DMS153 (cell line): ENCODE data around the gene DYNC2I2.
"Not testable (repeated sequence)": the region's sequence is repeated elsewhere in the genome, so short reads cannot be mapped to it uniquely, and the experiment has no call there.

Experiments used
- DNase-seq: peaks from one replicate; lab custom pipeline; 2025; lab: John Stamatoyannopoulos, UW

The DYNC2I2 gene

DNA sequence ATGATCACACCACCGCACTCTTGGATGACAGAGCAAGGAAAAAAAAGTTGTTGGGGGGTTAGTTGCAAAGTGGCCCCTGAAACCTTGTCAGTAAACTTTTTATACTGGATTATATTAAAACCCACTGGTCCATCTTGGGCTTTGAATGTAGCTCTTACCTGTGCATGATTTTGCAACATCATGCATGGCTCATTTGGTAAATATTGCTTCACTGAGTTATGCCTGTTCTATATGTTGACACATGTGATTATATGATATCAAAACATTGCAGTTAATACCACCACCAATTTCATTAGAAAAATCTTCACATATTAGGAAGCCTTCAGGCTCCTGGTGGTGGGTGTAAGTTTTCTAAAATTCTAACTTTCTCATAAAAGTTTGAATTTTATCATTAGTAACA, 41.9 kb downstream of the DYNC2I2 start:
- DNase-seq = no peak

DNA sequence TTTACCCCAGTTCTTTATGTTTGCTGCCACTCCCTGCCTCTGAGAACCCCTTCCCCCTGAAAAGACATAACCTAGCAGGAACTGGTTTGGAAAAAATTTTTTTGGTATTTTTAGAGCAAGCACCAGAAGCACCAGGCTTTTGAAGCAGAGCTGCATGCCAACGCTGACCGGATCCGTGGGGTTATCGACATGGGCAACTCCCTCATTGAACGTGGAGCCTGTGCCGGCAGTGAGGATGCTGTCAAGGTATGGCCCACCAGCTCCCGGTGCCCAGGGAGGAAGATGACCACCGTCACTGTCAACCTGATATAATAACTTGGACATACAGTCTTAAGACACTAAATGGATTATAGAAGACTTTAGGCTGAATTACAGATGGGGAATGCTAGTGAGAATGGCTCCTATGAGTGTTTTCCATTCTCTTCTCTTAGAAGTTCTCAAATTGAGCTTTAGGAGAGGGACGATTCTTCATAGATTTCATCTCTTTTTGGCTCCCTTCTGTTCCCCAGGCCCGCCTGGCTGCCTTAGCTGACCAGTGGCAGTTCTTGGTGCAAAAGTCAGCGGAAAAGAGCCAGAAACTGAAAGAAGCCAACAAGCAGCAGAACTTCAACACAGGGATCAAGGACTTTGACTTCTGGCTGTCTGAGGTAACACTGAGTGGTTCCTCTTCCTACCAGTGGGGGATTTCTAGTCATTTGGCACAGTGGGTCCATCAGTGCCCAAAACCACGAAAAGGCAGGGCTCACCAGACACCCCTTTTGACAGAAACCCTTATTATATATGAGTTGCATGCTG, 44.9 kb downstream of the DYNC2I2 start:
- DNase-seq = no peak

DNA sequence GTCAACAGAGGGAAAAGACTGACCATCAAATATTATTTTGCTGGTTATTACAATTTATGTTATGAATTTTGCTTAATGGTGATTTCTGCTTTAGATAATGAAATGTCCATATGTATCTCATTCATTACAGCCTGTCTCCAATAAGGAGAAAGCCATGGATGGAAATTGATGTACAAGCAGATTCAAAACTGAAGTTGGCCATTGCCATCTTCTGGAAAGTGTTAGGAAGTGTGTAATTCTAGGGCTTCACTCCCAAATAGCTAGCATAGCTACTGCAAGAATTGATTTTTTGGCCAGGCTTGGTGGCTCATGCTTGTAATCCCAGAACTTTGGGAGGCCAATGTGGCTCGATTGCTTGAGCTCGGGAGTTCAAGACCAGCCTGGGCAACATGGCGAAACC, 45.8 kb downstream of the DYNC2I2 start:
- DNase-seq = no peak

DNA sequence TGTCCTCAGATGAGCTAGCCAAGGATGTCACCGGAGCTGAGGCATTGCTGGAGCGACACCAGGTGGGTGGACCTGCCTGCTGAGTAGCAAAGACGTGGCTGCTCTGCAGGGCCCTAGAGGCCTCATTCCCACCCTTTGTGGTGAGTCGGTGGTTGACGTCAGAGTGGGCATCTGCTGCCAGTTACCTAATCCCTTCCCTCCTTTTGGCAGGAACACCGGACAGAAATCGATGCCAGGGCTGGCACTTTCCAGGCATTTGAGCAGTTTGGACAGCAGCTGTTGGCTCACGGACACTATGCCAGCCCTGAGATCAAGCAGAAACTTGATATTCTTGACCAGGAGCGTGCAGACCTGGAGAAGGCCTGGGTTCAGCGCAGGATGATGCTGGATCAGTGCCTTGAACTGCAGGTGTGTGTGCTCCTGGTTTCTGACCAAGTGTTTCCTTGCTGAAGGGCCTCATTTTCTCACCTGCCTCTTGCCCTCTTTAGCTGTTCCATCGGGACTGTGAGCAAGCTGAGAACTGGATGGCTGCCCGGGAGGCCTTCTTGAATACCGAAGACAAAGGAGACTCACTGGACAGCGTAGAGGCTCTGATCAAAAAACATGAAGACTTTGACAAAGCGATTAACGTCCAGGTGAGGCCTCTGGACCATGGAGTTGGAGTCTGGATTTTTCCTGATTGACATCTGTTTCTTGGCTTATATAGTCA, 48.9 kb downstream of the DYNC2I2 start:
- DNase-seq = no peak

DNA sequence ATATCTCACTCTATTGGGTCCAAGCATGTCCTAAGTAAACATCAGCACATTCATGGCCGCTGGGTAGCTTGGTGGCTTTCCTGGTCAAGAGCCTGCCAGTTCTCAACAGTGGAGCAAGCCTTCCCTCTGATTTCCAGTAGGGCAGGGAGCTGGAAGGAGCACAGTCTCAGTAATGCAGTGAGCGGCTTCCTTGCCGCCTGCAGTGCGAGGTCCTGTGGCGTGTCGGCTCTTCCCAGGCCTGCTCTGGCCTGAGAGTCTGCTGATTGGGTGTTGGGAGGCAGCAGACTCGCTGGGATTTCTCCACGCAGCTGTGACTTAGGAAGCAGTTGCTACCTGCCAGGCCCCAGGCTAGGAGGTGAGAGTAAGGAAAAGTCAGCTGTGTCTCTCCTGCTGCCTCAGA, 53.0 kb downstream of the DYNC2I2 start:
- no peak for DNase-seq

DNA sequence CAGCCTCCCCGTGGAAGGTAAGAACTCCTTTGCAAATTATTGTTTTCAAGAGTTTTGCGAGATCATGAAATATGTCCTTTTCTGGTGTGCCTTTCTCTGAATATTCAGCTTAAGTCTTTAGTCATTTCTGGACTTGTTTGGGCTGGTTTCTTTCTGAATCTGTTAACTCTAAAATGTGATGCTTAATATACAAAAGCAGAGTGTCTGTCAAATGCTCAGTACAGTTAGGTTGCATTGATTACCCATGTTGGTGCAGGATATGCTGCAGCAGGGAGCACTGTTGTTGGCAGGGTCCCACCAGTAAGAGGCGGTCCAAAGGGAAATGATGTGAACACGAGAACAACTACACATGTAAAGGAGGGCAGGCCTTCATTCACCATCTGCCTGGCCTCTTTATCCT, 56.5 kb downstream of the DYNC2I2 start:
- no peak for DNase-seq

DNA sequence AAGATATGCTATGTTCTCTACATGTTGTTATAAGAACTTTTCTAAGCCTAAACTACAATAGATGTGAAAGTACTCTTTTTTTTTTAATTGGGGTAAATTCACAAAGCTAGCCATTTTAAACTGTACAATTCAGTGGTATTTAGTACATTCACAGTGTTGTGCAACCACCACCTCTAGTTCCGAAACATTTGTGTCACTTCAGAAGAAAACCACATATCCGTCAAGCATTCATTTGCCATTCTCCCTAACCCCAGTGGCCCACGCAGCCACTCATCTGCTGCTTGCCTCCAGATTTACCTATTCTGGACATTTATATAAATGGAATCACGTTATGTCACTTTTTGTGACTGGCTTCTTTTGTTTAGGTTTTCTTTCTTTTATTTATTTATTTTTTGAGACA, 61.2 kb downstream of the DYNC2I2 start:
- no peak for DNase-seq

DNA sequence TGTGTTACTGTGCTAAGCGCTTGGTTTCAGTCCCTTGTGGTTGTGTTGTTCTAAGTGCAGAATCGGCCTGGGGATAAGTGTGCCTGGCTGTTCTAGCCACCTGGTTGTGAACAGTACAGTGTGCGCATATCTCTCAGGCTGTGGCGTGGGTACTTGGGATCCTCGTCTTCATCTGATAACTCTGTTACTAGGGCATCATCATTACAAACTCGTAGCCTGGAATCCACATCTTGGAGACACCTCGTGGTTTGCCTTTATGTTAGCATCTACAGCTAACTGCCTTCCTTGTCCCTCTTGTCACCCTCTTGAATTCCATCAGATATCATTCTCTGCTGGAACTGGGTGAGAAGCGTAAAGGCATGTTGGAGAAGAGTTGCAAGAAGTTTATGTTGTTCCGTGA, 62.8 kb downstream of the DYNC2I2 start:
- no peak for DNase-seq

DNA sequence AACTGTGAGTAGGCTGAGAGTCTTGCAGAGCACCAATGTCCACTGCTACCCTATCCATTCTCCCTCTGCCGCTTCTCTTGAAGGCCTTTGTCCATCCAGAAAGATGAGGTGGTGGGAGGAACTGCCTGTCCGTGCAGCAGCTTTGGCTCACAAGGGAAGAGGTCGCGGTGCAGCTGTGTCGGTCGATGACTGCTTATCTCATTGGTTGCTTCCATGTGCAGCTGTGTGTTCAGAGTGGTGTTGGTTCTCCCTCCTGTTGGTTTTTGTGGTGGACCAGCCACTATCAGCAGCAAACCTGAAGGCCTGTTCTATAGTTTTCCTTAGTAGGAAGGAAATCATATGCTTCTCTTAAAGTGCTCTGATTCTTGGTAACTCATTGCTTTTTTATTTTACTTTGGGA, 63.6 kb downstream of the DYNC2I2 start:
- DNase-seq = no peak

DNA sequence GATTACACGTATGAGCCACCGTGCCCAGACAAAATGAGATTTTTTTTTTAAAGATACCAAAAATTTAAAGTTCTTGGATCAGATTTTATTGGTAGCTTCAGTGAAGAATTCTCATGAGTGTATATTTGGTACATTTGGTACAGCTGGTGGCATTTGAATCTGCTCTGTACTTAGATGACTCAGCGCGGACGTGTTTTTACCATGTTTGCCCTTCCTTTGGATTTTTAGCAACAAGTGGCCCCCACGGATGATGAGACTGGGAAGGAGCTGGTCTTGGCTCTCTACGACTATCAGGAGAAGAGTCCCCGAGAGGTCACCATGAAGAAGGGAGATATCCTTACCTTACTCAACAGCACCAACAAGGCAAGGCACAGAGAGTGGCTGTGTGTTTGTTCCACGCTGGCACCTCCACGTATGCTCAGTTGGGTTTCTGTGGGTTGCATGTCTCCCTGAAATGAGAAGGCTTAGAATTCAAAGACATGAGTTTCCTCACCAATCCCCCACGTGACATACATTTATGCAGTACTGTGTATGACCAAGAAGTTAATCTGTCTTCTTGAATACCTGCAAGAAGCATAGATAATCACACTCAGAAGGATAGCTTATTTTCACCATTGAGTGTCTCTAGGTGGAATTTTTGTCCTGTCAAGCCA, 67.9 kb downstream of the DYNC2I2 start:
- no peak for DNase-seq

DNA sequence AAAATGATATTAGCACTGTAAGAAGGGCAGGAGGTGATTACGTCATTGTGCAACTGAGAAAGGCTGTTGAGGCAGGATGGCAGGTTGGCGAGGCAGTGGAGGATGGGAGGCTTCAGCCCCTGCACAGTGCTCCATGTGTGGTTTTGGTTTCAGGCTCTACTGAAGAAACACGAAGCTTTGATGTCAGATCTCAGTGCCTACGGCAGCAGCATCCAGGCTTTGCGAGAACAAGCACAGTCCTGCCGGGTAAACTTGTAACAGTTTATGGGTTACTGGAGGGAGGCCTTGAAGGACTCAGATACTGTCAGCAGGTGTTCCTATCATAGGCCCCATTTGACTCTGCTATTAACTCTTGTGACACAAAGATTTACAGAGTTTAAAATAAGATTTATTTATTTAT, 69.2 kb downstream of the DYNC2I2 start:
- no peak for DNase-seq

DNA sequence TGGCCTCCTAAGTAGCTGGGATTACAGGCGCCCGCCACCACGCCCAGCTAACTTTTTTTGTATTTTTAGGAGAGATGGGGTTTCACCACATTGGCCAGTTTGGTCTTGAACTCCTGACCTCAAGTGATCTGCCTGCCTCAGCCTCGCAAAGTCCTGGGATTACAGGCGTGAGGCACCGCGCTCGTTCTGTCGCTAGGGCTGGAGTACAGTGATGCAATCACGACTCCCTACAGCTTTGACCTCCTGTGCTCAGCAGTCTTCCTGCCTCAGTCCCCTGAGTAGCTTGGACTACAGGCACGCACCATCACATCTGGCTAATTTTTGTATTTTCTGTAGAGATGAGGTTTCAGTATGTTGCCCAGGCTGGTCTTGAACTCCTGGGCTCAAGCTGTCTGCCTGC, 69.7 kb downstream of the DYNC2I2 start:
- DNase-seq = not testable (repeated sequence)

DNA sequence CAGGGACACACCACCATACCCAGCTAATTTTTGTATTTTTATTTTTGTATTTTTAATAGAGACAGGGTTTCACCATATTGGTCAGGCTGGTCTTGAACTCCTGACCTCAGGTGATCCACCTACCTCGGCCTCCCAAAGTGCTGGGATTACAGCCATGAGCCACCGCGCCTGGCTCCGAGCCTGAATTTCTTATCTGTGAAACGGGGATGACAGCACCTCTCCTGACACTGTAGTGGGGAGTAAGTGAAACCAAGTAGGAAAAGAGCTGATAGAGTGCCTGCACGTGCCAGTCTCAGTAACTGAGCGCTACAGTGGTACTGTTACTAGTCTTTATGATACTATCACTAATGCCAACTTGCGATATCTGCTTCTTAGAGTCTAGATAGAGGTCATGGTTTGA, 71.5 kb downstream of the DYNC2I2 start:
- not testable (repeated sequence) for DNase-seq
